Activated CD8-positive, alpha-beta memory T cell treated with anti-CD3 and anti-CD28 coated beads for 24 hours (primary cell): ENCODE measurements around the gene POLH.
A peak's percentile ranks its signal among the peaks of the same experiment; 100 is the strongest.
"Not testable (repeated sequence)": the region's sequence is repeated elsewhere in the genome, so short reads cannot be mapped to it uniquely, and the experiment has no call there.

Experiments
- DNase-seq: peaks from one replicate; pipeline ENCODE4 v3.0.0-alpha.2; 2020

The POLH gene

GRCh38 chr6:43575772-43576551 lies at the start of gene POLH, which contains the start of gene XPO5:
TSS of gene POLH (plus strand) at chr6:43576185. CDS start at chr6:43582320, 6,135 bp downstream.
TSS of gene XPO5 (minus strand) at chr6:43576038. CDS start at chr6:43575864, 174 bp downstream.
- peak; percentile 95 for DNase-seq

GRCh38 chr6:43532201-43532600 lies 43.8 kb upstream of the POLH start:
- no peak for DNase-seq

DNA sequence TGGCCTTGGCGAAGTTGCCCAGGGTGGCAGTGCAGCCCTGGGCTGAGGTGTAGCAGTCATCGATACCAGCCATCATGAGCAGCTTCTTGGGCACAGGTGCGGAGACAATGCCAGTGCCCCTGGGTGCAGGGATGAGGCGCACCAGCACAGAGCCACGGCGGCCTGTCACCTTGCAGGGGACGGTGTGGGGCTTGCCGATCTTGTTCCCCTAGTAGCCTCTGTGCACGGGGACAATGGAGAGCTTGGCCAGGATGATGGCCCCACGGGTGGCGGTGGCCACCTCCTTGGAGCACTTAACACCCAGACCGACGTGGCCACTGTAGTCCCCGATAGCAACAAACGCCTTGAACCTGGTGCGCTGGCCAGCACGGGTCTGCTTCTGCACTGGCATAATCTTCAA lies 37.0 kb upstream of the POLH start:
- DNase-seq: not testable (repeated sequence)

DNA sequence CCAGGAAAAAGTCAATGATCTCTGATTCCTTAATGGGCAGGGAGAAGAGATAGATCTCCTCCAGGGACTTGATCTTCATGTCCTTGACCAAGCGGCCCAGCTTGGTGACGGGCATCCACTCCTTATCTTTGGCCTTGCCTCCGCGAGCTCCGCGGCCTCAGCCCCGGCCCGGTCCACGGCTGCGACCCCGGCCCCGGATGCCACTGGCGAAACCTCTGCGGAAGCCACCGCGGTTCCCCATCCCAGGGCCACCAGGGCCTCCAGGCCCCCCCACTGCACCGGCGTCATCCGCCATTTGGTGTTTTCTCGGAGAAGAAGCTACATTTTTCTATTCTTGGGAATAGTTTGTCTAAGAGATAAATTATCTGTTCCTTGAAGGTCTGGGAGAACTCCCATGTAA lies 36.6 kb upstream of the POLH start:
- DNase-seq: not testable (repeated sequence)

DNA sequence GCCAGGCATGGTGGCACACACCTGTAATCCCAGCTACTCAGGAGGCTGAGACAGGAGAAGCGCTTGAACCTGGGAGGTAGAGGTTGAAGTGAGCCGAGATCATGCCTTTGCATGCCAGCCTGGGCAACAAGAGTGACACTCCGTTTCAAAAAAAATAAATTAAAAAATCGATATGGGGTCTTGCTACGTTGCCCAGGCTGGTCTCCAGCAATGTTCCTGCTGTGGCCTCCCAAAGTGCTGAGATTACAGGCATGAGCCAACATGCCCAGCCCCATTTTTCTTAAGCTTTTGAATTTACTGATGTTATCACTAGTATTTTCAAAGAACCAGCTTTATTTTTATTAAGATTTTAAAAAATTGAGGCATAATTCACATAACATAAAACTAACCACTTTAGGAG lies 35.5 kb upstream of the POLH start:
- DNase-seq: no peak

GRCh38 chr6:43541774-43542471 lies 34.1 kb upstream of the POLH start:
- no peak for DNase-seq

GRCh38 chr6:43544461-43544860 lies 31.5 kb upstream of the POLH start:
- no peak for DNase-seq

DNA sequence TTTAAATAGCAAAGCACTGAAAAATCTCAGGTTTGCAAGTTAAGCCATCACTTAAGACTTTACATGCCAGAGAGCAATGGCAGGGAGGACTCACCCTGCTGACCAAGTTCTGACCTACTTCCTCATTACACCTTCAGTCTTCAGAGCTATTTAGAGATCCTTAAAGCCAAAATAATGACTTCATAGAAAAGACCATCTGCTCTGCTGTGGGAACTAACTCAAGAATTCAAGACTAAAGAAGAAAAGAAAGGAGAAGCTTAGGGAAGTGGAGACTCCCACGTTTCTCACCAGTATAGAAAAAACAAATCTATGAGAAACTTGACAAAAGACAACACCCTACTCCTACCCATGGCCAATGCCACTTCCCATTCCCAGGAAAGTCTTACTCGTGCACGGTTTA lies 28.8 kb upstream of the POLH start:
- DNase-seq: no peak

- not testable (repeated sequence) for DNase-seq
These were observed 18.4 kb upstream of the POLH start for GRCh38 chr6:43557620-43558019.

DNA sequence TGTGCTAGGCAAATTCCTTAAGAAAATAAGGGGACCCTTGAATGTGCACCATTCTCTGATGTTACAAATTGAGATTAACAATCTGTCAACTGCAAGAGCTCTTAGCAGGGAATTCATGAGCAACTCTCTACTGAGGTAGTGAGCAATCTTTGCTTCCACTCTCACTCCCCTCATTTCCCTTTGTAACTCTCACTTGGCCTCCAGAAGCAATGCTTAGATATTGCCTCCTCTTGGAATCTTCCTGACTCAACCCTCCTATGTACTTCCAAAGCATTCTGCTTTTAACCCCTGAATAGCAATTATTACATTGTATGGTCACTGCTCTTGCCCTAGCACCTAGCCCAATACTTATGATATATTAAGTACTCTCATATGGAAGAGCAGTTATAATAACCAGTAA lies 16.7 kb upstream of the POLH start:
- DNase-seq: no peak

- no peak for DNase-seq
These were observed 5.0 kb upstream of the POLH start for GRCh38 chr6:43570876-43571441.

DNA sequence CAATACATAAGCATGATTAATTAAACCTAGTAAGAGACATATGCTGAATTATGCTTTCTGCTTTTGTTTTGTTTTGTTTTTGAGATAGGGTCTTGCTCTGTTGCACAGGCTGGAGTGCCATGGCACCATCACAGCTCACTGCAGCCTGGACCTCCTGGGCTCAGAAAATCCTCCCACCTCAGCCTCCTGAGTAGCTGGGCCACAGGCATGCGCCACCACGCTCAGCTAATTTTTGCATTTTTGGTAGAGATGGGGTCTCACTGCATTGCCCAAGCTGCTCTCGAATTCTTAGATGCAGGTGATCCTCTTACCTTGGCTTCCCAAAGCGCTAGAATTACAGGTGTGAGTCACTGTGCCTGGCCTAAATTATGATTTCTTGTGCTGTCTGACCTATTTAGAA lies 4.0 kb upstream of the POLH start:
- DNase-seq: no peak

GRCh38 chr6:43575105-43575771 lies 747 bp upstream of the POLH start:
- DNase-seq: no peak

- no peak for DNase-seq
These were observed 2.8 kb downstream of the POLH start for GRCh38 chr6:43578748-43579147.

GRCh38 chr6:43579171-43579570 lies 3.2 kb downstream of the POLH start:
- DNase-seq: no peak

- DNase-seq: no peak
These were observed 6.9 kb downstream of the POLH start for GRCh38 chr6:43582911-43583310.

GRCh38 chr6:43584892-43585570 lies 9.0 kb downstream of the POLH start:
- DNase-seq: no peak

- no peak for DNase-seq
These were observed 12.2 kb downstream of the POLH start for GRCh38 chr6:43588194-43588593.

DNA sequence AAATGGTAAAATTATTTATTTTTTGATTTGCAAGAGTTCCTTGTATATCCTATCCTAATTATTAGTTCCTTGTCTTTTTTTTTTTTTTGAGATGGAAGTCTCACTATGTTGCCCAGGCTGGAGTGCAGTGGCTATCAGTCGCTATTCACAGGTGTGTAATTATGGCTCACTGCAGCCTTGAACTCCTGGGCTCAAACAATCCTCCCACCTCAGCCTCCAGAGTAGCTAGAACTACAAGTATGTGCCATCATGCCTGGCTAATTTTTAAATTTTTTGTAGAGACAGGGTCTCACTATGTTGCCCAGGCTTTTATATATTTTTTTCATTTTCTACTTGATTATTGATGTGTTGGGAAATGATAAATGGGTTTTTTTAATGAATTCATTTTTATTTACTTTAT lies 13.6 kb downstream of the POLH start:
- DNase-seq: not testable (repeated sequence)

- DNase-seq: no peak
These were observed 18.0 kb downstream of the POLH start for GRCh38 chr6:43593938-43594337.

- no peak for DNase-seq
These were observed 24.6 kb downstream of the POLH start for GRCh38 chr6:43600595-43600994.

GRCh38 chr6:43604174-43604573 lies 28.2 kb downstream of the POLH start:
- DNase-seq: no peak

- DNase-seq: no peak
These were observed 30.0 kb downstream of the POLH start for GRCh38 chr6:43606019-43606418.
